NCI-H2029 (cell line): ENCODE results near the gene CAPZA3.
"Not testable (repeated sequence)": the region's sequence is repeated elsewhere in the genome, so short reads cannot be mapped to it uniquely, and the experiment has no call there.

Experiments
- DNase-seq: peaks from one replicate; lab custom pipeline; 2025; lab: John Stamatoyannopoulos, UW

CAPZA3 gene

DNA sequence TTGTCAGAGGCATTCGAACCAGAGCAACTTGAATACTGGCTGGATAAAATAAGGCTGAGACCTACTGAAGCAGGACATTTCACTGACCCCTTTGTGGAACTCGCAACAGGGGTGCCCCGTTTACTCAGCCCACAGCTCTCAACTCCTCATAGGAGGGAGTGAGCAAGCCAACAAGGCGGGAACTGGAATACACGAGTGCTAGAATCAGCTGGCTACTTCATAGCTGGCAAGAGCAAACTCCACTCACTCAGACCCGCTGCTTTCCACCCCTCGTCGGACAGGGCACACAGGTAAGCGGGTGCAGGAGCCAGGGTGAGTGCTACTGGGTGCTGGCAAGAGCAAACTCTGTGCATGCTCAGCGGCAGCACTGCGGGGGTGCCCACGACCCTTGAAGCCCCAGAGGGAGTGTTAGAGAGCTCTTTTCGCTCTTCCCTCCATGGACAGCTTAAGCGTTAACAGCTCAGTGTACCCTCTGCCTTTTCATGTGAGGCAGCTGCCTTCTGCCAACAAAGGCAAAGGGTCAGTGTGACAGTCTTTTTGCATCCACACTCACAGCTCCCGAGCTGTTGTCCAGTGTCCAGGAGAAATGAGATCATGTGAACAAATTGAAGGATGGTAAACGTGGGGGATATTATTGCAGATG lies 15.7 kb downstream of the CAPZA3 start:
- no peak for DNase-seq

DNA sequence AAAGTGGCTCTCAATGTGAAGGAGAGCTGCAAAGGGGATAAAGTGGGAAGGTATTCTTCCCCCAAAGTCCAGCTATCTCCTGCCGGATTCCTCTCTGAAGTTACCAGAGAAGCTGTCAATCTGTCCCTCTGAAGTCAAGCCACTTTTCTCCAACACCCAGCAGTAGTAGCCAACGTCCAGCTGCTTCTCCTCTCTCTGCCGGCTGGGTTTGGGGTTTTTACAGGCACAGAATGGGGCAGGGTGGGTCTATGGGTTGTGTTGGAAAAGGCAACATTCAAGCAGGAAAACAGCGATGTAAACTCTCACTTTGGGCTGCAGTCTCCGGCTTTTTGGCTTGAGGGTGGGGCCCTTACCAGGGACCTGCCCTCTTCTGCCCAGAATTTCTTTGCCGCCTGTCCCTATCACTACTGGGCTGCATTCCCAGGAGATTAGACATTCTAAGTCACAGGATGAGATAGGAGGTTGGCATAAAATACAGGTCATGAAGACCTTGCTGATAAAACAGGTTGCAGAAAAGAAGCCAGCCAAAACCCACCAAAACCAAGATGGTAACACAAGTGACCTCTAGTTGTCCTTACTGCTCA lies 16.3 kb downstream of the CAPZA3 start:
- DNase-seq: no peak

DNA sequence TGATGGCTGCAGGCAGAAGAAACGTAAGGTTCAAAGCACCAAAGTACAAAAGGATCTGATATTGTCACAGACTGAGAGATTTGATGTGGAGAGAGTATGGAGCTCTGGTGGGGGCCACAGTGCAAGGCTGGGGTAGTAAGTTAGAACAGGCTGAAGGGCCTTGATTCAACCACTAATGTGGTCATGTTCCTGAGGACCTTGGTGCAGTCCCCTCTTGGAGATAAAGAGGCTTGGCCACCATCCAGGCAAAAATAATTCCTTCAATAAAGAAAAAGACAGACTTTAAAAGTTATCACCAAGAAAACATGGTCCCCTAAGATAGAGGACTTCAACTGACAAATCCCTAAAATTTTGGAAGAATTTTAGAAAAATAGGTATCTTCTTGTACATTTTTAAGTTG lies 17.4 kb downstream of the CAPZA3 start:
- no peak for DNase-seq

DNA sequence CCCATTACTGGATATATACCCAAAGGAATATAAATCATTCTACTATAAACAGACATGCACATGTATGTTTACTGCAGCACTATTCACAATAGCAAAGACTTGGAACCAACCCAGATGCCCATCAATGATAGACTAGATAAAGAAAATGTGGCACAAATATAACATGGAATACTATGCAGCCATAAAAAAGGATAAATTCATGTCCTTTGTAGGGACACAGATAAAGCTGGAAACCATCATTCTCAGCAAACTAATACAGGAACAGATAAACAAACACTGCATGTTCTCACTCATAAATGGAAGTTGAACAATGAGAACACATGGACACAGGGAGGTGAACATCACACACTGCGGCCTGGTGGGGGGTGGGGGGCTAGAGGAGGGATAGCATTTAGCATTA lies 28.6 kb downstream of the CAPZA3 start:
- DNase-seq: not testable (repeated sequence)

DNA sequence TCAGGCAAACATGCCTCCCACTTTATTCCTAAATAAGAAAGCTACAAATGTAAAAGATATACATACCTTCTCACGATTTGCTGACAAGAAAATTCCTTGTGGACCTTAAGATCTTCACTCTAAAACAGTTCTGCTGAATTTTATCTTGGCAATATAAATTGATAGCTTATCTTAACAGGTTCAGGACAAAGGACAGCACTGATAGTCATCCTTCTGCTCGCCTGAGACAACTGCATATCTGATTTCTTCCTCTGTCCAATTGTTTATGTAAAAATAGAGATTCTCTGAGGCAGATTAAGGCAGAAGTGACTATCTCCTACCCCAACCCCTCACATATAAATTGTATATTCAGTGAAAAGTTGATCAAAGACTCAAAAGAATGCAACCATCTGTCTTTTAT lies 44.9 kb downstream of the CAPZA3 start:
- no peak for DNase-seq

DNA sequence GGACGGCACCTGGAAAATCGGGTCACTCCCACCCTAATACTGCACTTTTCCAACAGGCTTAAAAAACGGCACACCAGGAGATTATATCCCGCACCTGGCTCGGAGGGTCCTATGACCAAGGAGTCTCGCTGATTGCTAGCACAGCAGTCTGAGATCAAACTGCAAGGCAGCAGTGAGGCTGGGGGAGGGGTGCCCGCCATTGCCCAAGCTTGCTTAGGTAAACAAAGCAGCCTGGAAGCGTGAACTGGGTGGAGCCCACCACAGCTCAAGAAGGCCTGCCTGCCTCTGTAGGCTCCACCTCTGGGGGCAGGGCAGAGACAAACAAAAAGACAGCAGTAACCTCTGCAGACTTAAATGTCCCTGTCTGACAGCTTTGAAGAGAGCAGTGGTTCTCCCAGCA lies 47.5 kb downstream of the CAPZA3 start:
- not testable (repeated sequence) for DNase-seq
